GM18499 (cell line): ENCODE data around the gene ILRUN.
"Not testable (repeated sequence)": the region's sequence is repeated elsewhere in the genome, so short reads cannot be mapped to it uniquely, and the experiment has no call there.

Experiments used
- ATAC-seq: cut with Tn5 transposase; IDR thresholded peaks from one replicate; pipeline ENCODE4 v1.9.1; 2021; ENCODE audit warnings: moderate number of reproducible peaks; ENCODE audit not compliant: insufficient read depth, unreplicated experiment

The ILRUN gene

DNA sequence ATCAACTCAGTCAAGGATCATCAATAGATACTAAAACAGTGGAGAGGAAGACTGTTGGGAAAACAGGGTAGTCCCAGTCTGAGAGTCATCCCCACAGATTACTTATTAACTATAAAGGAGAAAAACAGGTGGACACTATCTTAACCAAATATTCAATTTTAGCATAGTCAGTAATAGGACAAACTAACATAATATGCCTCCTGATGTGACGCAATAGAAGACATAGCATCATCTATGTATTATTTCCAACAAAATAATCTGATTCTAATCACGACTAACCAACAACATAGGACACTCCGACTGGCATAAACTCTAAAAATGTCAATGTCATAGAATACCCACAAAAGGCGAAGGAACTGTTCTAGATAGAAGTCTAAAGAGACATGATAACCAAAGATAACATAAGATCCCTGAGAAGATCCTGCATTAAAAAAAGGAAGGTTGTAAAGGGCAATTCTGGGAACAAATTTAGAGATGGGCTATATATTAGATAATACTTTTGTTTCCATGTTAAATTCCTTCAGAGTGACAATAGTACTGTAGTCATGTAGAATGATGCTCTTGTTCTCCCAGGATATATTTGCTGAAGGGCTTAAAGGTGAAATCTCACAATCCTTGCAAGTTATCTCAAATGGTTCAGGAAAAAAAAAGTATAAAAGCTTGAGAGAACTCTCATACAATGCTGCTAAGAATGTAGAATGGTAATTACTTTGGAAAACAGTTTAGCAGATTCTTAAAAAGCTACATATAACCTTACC is 28.9 kb downstream of the ILRUN start:
- ATAC-seq = no peak

DNA sequence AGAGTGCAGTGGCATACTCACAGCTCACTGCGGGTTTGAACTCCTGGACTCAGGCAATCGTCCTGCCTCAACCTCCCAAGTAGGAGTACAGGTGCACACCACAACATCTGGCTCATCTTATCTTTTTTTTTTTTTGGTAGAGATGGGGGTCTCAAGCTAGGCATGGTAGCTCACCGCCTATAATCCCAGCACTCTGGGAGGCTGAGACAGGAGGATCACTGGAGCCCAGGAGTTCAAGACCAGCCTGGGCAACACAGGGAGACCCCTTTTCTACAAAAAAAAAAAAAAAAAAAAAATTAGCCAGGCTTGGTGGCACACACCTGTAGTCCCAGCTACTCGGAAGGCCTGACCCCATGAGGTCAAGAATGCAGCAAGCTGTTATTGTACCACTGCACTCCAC is 31.5 kb downstream of the ILRUN start:
- no peak for ATAC-seq

DNA sequence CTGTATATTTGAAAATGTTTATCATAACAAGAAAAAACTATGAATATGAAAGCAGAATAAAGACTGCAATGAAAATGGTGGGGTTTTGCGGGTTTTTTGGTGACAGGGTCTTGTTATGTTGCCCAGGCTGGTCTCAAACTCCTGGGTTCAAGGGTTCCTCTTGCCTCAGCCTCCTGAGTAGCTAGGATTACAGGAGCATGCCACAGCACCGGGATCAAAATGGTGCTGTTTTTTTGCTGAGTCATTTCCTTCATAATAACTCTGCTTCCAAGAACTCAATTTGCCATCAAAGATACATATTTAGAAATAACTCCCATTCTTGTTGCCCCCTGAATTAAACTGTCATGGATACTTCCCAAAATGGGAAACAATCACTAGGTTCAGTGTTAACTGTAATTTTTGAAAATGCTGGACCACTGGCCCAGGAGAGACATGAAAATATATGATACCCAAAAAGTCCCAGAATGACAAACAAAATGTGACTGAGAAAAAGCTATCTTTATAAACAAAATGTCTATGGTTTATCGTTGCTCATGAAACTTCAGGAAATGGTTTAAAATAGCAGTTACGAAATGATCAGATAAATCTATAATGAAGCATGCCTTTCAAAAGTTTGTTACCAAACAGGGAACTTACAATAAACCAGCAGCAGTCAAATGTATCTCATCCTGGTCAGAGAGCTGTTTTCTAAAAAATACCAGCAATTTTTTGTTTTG is 32.2 kb downstream of the ILRUN start:
- ATAC-seq = no peak

DNA sequence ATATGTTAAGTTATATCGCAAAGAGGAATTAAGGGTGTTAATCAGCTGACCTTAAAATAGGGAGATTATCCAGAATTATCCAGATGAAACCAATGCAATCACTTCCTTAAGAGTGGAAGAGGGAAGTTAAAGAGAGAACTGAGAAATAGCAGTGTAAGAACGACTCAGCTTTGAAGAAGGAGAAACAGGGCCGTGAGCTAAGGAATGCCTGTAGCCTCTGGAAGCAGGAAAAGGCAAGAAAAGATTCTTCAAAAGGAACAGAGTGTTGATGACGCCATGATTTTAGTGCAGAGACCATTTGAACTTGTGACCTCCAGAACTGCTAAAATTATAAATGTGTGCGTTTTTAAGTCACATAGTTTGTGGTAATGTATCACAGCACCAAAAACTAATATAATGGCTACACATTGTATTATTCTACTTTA is 32.7 kb downstream of the ILRUN start:
- ATAC-seq = no peak

DNA sequence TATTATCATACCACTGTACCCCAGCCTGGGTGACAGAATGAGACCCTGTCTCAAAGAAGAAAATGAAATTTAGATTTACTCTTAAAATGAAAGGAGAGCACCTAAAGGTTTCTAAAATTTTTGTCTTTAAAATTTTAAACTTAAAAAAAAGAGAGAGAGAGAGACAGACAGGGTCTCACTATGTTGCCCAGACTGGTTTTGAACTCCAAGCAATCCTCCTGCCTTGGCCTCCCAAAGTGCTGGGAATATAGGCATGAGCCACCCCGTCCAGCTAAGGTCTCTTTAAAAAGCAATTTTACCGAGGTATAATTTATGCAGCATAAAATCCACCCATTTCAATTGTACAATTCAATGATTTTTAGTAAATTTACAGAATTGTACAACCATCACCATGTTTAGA is 33.2 kb downstream of the ILRUN start:
- ATAC-seq = no peak

DNA sequence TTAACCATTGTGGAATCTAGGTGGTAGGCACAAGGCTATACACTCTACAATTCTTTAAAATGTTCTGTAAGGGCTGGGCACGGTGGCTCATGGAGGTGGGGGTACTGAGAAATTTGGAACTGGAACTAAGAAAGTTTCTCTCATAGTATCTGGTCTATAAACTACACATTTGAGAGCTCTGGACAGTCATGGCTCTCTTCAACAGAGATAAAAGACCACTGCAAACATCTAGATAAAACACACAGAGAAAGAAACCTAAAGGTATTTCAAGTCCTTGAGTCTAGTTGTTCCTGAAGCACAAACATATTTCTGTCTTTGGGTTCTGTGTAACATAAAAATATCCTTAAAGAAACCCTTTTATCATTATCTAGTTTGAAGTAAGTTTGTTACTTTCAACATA is 35.2 kb downstream of the ILRUN start:
- no peak for ATAC-seq

DNA sequence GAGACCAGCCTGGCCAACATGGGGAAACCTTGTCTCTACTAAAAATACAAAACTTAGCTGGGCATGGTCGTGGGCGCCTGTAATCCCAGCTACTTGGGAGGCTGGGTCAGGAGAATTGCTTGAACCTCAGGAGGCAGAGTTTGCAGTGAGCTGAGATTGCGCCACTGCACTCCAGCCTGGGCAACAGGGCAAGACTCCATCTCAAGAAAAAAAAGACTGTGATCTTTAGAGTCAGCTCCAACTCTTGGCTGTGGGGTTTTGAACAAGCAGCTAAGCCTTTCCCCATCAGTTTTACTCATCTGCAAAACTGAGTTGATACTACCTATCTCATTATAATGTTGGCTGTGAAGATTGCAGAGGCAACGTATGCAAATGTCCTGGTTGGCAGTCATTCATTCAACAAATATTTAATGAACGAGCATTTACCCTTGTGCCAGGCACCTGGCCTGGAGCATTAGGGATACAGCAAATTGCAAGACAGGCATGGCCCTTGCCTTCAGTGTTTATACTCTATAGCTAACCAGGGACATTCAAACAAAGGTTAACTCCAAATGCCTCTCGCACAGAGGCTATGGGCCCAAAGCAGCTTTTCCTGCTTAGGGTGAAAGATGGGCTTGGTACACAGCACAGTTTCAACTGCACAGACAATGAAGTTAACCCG is 37.8 kb downstream of the ILRUN start:
- no peak for ATAC-seq

DNA sequence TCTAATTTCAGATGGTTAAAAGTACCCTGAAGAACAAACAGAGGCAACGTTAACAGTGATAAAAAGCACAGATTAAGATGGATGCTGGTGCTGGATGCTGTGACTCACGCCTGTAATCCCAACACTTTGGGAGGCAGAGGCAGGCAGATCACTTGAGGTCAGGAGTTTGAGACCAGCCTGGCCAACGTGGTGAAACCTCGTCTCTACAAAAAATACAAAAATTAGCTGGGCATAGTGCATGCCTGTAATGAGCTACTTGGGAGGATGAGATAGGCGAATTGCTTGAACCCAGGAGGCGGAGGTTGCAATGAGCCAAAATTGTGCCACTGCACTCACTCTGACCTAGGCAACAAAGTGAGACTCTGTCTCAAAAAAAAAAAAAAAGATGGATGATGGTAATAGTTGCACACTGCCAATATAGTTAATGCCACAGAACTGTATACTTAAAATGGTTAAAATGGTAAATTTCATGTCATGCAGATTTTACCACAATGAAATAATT is 38.5 kb downstream of the ILRUN start:
- not testable (repeated sequence) for ATAC-seq

DNA sequence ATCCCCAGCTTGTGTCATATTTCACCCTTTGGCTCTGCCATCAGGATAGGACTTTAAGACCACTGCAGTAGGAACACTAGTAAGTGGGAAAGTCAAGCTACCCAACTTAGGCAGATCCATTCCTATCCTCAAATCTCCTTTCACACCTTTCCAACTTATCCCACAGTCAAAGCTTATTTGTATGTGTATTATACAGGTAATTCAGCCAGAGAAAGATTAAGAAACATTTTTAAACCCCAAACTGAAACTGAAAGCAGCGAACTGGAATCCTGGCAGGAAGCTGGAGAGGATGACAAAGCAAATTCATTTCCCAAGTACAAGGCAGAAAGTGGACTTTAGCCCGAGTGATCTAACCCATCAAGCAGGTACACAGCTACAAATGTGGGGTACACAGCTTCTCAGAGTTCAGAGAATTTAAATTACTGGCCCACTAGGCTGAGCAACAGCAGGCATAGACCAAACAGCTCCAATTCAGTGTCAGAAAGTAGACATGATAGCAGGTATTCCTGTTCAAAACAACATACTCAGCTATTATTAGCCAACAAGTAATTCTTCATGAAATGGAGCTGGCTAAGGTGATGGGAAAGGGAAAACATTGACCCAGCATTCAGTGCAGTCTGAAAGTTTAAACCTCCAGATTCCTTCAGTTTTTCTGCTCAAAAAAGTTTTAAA is 39.1 kb downstream of the ILRUN start:
- no peak for ATAC-seq

DNA sequence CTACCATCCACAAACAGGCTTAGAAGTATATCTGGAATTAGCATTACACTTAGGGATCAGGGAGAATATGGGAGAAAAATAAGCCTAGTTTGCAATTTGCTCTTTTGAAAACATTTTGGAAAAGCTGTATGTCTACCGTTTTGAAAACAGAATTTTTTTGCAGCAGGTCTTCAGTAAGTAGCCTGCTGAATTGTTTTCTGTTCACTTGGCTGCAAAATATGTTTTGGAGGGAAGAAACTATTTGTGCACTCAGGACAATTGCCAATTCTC is 39.6 kb downstream of the ILRUN start:
- no peak for ATAC-seq

DNA sequence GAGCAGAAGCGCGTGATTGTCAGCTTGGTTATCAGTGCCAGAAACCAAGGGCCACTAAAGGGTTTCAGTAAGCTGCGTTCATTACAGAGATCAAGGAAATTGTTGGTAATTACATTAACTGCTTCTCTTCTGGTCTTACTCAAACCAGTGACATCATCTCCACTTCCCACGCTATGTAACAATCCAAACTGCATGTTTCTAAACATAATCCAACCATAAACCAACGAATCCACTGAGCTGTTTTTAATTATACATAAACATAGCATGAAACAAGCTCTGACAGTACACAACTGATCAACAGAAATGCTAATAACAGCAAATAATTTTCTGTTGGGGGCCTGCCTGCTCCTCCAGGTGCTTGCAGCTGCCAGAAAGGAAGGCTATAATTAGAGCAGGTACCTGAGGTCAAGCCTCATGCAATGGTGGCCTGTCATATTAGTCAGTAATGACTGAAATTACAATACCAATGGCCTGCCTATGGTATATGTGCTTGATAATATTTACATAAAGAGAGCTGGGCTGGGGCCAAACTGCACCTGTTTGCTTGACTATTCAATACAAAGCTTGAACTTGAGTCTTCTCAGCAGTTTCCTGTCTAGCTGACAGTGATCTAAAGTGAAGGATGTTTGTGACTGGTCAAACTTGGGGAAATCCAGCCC is 40.1 kb downstream of the ILRUN start:
- ATAC-seq = peak; percentile 85

DNA sequence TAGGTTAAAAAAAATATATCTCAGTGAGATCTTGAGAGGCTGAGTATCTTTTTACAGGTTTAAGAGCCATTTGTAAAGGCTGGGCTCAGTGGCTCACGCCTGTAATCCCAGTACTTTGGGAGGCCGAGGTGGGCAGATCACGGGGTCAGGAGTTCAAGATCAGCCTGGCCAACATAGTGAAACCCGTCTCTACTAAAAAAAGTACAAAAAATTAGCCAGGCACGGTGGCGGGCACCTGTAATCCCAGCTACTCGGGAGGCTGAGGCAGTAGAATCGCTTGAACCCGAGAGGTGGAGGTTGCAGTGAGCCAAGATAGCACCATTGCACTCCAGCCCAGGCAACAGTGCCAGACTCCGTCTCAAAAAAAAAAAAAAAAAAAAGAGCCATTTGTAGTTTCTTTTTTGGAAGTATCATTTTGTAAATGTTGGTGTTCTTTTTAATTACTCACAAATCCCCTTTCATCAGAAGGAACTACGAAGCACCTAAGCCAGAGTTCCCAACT is 40.6 kb downstream of the ILRUN start:
- not testable (repeated sequence) for ATAC-seq

DNA sequence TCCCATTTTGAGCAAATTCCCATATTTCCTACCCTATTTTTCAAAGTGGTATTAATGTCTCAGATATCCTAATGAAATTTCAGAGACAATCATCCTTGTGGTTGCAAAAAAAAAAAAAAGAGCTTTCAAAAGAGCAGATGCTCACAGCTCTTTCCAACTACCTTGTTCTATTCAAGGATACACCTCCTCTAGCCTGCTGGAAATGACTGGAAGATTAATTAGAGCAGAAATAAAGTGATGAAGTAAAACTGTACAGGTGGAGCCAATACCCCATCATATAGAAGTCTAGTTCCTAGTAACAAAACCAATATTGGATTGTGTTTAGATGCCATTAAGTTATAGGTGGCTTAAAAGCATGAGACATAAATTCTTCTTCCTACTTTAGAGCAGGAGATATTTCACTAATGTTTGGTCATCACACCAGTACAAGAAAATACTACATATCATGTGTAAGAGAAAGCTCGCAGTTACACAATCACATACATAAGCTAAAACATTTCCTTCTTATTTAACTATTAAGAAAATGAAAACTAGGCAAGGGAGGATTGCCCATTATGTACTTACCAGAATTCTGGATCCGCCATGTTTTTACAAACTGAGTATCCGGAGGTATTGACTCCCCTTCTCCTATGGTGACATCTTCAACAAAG is 42.4 kb downstream of the ILRUN start:
- no peak for ATAC-seq

DNA sequence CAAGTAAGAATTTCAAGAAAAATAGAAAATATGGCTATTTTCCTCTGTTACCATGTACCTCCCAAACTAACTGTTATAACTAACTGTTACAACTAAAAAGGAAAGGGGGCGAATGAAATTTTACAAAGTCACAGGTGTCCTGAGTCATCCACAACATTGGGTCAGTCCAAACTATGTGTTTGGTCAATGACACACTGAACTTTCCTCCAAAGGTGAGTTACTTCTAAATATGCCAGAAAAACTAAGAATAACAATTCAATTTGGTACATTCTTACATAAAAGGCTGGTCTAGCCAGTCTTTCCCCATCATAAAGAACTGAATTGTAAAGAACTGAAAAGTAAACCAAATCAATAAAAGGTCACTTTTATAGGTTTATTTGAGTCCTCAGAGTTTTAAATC is 44.3 kb downstream of the ILRUN start:
- no peak for ATAC-seq

DNA sequence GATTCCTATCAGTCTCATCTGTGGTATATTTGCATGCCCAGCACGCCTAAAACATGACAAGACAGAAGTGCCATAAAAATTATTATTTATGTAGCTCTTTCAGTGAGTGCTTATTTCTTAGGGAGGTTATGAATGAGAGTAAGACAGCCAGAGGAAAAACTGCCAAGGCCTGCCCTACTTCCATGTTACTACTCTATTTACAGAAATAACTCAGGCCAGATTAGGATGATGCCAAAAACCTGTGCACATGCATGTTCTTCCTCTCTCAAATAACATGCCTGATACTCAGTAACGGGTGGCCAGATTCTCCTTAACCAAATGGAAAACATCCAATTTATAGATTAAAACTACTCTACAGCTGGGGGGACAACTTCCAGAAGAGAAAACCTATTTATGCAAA is 45.7 kb downstream of the ILRUN start:
- no peak for ATAC-seq

DNA sequence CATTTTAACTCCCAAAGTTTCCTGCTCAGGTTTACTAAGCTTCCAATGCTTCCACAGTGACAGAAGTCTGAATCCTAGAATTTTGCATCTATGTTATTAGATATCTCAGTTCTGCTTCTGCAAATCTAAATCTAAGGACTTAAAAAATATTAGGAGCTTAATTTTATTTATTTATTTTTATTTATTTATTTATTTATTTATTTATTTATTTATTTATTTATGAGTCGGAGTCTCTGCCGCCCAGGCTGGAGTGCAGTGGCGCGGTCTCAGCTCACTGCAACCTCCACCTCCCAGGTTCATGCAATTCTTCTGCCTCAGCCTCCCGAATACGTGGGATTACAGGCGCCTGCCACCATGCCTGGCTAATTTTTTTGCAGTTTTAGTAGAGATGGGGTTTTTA is 46.3 kb downstream of the ILRUN start:
- ATAC-seq = not testable (repeated sequence)

DNA sequence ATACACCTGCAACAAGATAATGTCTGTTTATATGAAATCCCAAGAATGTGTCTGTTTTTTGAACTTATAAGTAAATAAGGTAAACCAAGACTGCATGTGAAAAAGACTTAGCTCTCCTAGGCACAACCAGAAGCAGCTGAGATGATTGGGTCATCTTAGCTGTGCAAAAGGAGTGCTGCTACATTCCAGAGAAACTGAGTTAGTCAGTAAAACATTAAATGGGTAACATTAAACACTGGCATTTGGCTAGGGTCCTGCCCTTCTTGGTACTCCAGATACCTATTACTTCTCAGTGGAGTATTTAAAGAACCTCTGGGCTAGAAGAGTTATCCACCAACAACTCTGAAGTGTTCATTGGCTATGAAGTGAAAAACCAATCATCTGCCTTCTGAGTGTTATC is 47.8 kb downstream of the ILRUN start:
- ATAC-seq = no peak
